Activated CD8-positive, alpha-beta memory T cell treated with anti-CD3 and anti-CD28 coated beads, Interleukin-2, amount 50 U/mL, for 24 hours (primary cell): Measurements from ENCODE around the gene ARHGAP26.

Source experiments
- DNase-seq: peaks from one replicate; pipeline ENCODE4 v3.0.0-alpha.2; 2020; ENCODE audit errors: extremely low read depth

The ARHGAP26 gene

DNA sequence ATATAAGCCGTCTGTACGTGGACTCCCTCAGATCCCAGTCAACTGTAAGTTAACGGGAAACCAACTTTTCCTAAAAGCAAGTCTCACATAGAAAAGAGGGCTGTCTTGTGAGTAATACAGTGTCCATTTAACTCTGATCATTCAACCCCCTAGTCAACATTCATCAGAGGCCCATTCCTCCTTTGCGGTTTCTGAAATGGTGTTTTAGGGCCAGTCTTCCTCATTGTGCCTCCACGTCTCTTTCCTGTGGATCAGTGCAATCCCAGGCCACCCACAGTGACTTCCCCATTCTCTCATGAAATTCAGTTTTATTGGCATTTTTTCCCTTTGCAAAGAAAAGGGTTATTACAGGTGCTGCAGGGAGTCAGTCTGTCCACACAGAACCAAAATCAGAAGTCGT lies 371.5 kb downstream of the ARHGAP26 start:
- DNase-seq: no peak

DNA sequence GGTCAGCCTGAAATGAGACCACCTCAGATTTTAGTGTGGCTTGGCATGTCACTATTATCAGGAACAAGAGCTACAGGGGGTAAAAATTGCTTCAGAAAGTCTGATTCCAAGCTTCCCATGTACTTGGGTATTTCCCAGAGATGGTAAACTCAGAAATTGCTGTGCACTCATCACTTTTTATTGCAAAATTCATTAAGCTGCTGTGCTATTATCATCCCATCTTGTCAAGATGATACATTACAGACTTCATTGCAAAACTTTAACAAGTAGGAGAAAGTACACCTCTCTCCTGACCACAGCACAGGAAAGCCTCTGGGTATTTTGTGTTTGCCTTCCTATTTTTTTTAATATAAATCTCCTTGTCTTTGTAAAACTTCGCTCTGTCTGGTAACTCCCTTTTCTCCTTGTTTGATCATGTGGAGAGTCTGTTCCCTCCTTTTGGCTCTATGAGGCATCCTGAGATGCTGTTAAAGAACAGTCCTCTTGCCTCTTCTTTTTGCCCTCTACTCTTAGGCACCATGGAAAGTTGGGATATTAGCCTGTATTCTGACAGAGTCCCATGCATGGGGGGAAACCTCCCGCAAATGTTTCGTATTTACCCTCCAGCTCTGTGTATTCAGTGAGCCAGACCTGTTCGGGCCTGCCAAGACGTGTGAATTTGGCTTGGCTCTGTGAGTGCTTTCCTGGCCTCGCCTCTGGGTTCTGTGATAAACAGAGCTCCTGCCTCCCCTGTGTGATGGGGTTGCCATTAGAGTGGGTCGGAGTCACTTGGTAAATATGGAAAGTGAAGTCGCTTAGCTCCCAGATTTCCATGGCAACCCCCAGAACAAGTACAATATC lies 372.6 kb downstream of the ARHGAP26 start:
- DNase-seq: no peak

DNA sequence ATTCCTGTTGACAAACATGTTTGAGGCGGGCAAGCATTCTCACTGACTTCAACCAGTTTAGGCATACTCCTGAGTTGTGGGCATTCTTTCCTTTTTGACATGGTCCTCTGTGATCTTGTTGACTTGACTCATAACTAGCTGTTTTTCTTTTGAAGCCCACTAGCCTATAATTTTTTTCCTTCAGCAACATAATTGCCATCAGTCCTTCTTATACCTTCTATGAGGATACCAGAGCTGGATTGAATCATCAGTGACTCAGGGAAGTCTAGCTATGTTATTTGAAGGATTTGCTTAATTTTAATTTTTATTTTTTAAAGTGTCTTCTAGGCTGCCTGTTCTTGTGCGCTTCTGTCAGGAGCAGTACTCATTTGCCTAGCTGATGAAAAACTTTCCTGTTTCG lies 373.8 kb downstream of the ARHGAP26 start:
- DNase-seq: no peak

DNA sequence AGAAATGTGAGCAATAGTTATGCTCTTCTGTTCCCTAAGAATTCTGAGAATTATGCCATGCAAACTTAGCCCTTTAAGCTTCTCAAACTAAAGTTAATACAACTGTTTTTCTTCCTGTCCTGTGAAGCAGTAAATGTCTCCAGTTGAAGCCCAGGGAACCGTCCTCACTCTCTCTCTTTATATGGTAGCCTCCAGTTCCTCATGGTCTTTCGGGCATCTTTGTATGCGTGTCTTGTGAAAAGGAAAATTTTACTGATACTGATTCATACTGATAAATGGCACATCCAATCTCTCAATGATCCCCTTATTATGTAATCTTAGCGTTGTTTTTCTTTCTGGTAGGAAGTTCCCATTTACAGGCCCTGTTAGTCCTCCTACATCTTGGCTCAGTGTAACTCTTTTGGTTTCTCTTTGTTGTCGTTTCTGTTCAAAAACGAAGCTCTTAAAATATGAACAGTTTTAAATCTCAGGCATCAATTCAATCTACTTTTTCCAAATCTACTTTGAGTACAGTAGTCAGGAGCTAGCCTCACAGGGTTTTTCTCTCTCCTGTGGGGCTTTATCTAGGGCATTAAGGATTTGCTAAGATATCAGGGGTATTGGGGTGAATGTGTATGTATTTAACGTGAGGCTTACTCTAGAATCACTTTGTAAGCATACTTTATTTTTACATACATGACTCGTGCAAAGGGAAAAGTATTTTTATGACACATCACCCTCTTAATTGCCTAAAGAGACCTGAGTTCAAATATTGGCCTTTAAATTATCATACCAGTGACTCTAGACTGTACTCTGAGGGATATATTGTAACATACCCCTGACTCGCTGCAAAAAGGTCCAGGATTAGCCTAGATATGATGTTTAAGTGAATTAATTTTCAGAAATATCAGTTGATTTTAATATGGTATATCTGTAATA lies 375.3 kb downstream of the ARHGAP26 start:
- DNase-seq: no peak

DNA sequence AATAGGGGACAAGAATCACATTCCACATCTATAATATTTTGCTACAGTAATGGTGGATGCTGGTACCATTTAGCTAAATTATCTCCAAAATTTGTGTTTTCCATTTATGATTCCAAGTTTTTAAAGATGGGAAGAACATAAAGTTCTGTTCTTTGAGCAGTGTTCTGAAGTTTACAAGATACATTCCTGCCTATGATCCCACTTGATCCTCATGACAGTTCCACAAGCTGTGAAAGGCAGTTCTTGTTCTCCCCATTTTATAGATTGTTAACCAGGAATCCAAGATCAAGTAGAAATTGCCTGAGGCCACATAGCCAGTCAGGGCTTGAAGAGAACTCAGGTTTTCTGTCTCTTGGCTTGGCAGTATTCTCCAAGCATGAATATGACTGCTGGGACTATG lies 376.0 kb downstream of the ARHGAP26 start:
- DNase-seq: no peak

DNA sequence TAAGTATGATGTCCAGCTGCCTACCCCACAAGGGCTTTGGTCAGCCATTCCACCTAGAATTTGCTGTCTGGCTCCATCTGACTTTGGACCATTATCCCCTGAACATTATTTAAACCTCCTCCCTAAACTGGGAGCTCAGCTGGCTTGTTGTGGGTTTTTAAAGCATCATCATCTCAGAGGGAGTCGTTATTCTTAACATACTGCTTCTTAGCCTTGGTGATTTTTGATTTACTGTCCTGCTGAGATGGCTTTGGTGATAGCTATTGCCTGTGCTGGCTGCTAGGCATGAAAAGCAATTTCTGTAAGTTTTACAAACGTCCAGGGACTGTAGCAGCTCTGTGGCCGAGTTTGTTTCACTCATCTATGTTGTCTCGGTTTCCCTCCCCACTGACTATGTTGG lies 377.2 kb downstream of the ARHGAP26 start:
- no peak for DNase-seq

DNA sequence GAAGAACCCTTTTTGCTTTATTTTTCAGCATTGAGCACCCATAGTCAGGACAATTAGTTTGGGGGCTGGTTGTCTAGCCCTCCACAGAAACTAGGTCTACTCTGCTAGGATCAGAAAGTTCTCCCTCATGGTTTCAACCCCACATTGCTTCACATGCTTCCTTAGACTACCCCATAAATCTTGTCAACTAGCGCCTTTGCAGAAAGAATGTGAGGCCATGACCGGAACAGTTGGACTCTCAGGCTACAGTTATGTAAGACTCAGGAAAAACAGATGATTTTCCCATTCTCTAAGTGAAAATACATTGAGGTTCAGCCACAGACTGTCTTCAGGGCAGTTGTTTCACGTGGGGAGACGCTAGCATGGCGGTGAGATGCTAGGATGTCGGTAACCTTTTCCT lies 377.7 kb downstream of the ARHGAP26 start:
- no peak for DNase-seq

DNA sequence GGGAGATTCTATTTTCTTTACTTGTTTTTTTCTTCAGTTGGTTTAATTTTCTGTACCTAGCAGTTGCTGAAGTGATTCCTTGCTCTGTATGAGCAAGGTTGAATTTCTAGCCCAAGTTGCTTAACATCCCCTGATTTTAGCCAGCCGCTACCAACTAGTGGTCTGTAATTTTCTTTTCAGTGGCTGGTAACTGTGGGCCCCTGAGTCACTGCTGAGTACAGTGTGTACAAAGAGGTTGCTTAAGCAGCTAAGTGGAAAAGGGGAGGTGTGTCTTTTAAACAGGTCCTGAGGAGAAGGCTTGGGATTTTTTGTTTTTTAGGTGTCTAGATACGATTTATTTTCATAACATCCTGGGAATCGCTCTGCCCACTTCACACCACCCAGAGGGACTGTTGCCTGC lies 378.6 kb downstream of the ARHGAP26 start:
- no peak for DNase-seq

DNA sequence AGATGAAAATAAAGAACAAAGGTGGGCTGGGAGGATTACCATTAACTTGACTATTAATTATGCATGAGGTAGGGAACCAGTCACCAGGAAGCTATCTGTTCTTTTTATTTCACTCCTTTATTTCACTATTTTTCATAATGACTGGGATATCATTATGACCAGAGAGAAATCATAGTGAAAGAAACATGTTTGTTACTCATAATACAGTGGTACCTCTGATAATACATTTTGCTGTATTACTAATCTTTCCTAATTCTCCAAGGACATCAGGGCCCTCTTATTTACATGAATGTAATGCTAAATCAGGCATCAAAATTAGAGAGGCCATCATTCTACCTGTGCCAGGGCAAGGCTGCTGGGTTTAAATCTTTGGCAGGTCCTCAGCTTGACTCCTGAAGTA lies 379.6 kb downstream of the ARHGAP26 start:
- DNase-seq: no peak

DNA sequence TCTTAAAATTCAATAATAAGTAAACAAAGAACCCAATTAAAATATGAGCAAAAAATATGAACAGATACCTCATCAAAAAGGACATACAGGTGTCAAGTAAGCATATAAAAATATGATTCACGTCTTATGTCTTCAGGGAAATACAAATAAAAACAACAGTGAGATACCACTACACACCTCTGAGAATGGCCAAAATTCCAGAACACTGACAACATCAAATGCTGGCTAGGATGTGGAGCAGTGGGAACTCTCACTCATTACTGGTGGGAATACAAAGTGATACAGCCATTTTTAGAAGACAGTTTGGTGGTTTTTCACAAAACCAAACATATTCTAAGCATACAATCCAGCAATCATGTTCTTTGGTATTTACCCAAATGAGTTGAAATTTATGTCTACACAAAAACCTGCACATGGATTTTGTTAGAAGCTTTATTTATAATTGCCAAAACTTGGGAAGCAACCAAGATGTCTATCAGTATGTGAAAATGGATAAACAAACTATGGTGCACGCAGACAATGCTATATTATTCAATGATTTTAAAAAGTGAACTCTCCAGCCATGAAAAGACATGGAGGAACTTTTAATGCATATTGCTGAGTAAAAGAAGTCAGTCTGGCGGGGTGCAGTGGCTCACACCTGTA lies 381.0 kb downstream of the ARHGAP26 start:
- DNase-seq: no peak

DNA sequence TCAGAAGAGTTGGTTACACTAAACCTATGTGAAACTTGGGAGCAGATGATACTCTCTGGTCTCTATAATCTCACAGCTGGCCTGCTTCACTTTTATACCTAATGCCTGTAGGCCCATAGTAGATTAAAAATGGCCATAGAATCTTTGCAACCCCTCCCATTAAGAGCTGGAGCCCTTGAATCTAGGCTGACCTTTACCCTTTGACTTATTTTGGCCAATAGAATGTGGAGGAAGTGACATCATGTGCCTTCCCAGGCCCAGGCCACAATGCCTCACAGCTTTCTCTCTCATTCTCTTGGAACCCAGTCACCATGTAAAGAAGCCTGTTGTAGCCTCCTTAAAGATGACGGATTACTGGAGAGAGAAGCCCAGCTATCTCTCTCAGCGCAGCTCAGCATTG lies 382.3 kb downstream of the ARHGAP26 start:
- DNase-seq: no peak

DNA sequence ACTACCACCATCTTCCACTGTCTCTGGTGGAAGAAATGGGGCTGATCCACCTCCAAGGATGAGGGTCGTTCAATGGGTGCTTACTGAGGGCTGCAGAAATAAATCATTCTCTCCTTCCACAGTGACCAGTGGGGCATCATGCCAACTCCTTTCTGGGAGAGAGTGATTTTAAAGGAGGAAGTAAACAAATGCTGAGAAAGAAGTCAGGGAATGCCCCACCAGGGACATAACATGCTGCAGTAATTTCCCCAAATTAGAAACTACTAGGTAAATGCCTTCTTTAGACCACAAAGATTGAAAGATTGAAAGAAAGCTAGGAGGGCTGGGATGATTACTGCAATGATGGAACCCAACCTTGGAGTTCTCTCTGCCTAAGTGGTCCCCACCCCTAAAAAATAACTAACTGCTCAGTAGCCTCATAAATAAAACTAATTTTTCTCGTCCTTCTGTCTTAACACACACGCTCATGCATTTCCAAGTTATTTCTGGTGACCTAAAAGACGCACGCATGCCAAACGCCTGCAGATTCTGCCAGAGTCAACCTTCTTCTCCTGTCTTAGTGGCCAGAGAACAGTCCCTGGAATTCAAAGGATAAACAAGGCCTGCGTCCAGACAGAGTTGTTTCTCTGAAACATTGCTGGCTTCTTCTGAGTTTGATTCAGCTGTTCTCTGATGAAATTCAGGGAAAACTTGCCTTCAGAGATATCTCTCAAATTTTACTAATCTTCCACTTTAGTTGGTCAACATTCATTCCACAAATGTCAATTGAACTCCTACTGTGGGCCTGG lies 383.3 kb downstream of the ARHGAP26 start:
- DNase-seq: no peak

DNA sequence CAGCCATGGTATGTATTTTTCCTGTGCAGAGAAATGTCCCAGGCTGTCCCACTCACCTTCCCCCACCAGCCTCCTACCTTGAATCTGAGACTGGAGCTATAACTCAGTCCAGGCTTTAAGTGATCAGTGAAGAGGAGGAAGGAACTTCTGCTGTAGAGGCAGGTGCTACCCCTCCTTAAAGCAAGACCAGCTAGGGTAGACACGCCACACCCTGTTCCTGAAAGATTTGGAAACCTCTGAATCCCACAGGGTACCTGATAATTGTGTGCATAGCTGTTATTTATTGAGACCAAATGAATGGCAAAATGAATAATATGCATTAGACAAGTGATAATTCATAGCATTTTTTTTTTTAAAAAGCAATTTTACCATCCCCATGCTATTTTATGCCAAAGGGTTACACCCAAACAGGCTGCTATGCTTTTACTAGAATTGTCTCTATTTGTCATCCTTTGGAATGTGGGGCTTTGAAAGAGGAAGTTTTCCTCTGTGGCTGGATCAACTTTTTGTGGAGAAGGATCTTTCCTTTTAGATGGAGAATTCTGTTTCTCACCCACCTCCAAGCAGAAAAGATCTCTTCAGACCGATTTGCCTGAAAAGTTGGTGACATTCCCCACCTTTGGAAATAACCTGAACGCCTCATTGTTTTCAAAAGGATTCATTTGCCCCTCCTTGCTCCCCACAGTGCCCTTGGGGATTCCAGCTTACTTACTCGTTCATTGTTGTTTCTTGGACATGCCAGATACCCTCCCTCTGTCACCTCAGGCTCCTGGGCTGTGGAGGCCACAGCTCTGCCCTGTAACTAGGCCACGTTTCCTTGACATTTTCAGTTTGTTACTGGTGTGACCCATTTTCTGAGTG lies 384.6 kb downstream of the ARHGAP26 start:
- no peak for DNase-seq

DNA sequence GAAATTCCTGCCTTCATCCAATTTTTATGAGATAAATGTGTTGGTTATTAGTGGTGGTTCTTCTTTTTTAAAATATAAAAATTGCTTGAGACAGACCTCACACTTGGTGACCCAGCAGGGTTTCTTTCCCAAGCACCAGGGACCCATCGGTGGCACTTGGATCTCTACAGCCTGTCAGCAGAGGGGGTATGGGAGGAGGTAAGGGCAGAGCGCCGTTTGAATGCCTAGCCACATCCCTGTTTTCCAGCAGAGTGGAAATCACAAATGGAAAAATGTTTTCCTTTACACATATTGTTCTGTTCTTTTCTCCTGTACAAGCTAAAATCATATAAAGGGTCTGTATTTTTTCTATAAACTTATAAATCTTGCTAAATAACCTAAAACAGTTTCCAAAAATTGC lies 385.3 kb downstream of the ARHGAP26 start:
- DNase-seq: no peak

DNA sequence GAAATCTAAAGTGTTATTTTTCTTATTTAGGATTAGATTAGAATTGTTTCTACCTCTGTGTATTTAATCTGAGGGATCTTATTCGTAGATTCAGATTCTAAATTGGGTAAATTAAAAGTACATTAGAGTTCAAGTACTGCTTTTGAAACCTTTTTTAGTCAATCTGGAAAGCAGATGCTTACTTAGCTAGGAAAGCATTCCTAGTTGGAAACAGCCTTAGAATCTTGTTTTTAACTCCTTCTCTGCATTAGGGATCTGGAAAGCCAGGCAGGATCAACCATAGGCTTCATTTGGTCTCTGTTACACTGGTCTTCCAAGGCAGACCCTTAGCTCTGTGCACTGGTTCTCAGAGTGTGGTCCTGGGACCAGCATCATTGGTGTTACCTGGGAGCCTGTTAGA lies 385.9 kb downstream of the ARHGAP26 start:
- DNase-seq: no peak

DNA sequence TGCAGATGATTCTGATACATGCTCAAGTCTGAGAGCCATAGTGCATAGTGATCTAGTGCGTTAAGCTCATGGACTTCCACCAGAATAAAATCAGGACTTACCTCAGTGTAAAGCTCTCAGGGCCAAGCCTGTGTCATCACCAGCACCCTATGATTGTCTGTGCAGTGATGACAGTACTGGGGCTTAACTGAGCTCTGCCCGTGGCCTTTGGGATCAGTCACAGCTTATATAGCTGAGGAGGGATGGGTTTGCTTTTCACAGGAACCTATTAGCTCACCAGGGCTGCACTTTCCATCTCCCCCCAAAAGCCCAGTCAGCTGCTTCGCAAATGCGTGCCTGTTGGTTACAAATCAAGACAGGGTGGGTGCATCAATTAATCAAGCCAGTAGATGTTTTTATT lies 386.4 kb downstream of the ARHGAP26 start:
- no peak for DNase-seq

DNA sequence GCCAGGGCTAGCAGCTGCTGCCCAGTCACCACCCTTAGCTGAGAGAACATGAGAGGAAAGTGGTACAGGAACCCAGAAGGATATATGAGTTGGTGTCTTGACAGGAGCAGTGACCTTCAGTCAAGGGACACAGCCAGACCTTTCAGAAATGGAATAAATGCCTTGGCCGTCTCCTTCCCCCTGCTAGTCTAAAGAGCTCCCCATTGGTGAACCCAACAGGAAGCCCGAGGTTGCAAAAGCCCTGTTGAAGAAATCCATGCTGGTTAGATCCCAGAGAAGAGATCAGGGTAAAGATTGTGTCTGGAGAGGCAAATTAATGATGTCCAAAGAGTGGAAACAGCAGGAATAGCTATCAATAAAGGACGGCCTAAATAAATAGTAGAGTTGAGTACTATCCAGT lies 388.9 kb downstream of the ARHGAP26 start:
- no peak for DNase-seq

DNA sequence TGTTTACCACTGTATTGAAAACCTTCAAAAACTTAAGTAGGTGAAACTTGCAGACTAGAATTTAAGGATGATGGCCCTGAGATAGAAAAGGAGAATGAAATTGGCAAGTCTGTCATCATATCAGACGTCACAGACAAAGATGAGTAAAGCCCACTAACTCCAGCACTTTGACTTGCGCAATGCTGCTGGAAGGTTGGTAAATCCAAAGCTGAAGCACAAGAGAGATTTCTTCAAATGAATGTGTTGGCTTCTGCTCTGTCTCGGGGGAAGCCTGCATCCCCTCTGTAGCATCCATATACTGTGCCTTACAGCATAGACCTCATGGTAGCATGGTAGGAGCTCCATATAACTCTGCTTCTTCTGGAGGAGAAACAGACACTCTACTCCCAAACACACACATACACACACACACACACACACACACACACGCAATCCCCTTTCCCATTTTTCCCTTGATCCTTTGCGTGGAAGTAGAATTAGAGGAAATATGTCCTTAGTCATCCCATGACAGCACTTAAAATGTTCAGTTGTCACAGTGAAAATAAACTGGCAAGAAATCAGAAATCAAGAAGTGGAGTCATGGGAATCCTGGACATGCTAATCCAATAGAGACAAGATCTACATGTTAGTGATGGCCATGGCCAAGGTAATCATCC lies 391.8 kb downstream of the ARHGAP26 start:
- no peak for DNase-seq

DNA sequence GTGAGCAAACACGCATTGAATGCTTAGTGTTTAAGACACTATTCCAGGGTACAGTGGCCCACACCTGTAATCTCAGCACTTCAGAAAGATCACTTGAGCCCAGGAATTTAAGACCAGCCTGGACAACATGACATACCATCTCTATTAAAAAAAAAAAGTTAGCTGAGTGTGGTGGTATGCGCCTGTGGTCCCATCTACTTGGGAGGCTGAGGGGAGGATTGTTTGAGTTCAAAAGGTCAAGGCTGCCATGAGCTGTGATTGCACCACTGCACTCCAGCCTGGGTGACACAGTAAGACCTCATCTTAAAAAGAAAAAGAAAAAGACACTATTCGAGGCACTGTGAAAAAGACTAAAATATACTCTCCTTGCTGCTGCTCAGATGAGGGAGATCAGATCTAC lies 392.6 kb downstream of the ARHGAP26 start:
- no peak for DNase-seq

DNA sequence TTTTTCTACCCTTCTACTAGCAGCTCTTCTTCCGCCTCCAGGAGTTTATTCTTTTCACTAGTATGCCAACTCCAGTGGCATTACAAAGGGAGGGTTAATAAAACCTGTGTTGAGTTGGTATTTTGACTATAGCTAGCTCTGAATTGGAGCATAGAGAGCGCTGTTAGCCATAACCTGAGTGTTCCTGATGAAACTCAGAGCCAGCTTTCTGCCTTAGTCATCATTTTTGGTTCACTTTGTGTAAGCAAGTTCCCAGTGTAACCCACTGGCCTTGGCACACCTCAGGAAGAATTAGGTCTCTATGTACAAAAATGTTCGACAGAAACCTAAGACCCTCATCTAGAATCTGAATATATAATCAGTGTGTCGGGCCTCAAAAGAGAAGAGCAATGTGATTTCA lies 394.4 kb downstream of the ARHGAP26 start:
- no peak for DNase-seq
